ENCODE results near the gene TEX22. TPM values are rescaled to one million over a fixed set of nuclear protein-coding genes. Genes with fewer than 3 reads are reported as not detected.

Gene TEX22
- total RNA-seq, 1 donor from 2014 or later, result 0.46 TPM

- Histone ChIP-seq H3K4me3 (ENCODE audit: low read depth, low read length) (no peak overlapping the region), H3K27me3 (ENCODE audit: control insufficient read depth, insufficient read depth, low read length) (no peaks in the 10 kb centered on the region), H3K36me3 (ENCODE audit: control insufficient read depth, insufficient read depth, low read length) (no peaks in the 10 kb centered on the region)
- no peak for TF ChIP-seq CTCF (IDR thresholded peaks at IDR 0.05; ENCODE audit: insufficient read depth, low read length, poor library complexity, severe bottlenecking)
- no peak for DNase-seq (ENCODE audit: low read depth)
Measured at GRCh38 chr14:105388110-105388951, 10.0 kb upstream of the TEX22 start.

GRCh38 chr14:105388976-105389375, 9.4 kb upstream of the TEX22 start:
- no peak for TF ChIP-seq CTCF (IDR thresholded peaks at IDR 0.05; ENCODE audit: insufficient read depth, low read length, poor library complexity, severe bottlenecking)
- DNase-seq (ENCODE audit: low read depth), result no peak
- Histone ChIP-seq H3K4me3 (ENCODE audit: low read depth, low read length) (no peak overlapping the region), H3K36me3 (ENCODE audit: control insufficient read depth, insufficient read depth, low read length) (no peaks in the 10 kb centered on the region), H3K27me3 (ENCODE audit: control insufficient read depth, insufficient read depth, low read length) (no peaks in the 10 kb centered on the region)

GRCh38 chr14:105389534-105389933, 8.8 kb upstream of the TEX22 start:
- H3K27me3 ChIP-seq (ENCODE audit: control insufficient read depth, insufficient read depth, low read length), result no peaks in the 10 kb centered on the region
- no peak for DNase-seq (ENCODE audit: low read depth)
- TF ChIP-seq CTCF (IDR thresholded peaks at IDR 0.05; ENCODE audit: insufficient read depth, low read length, poor library complexity, severe bottlenecking), result no peak
- H3K4me3 ChIP-seq (ENCODE audit: low read depth, low read length), result no peak overlapping the region
- no peaks in the 10 kb centered on the region for H3K36me3 ChIP-seq (ENCODE audit: control insufficient read depth, insufficient read depth, low read length)

GRCh38 chr14:105389976-105390848, 8.1 kb upstream of the TEX22 start:
- TF ChIP-seq CTCF (IDR thresholded peaks at IDR 0.05; ENCODE audit: insufficient read depth, low read length, poor library complexity, severe bottlenecking), result no peak
- no peaks in the 10 kb centered on the region for H3K36me3 ChIP-seq (ENCODE audit: control insufficient read depth, insufficient read depth, low read length)
- no peak for DNase-seq (ENCODE audit: low read depth)
- H3K4me3 ChIP-seq (ENCODE audit: low read depth, low read length), result no peak overlapping the region
- no peaks in the 10 kb centered on the region for H3K27me3 ChIP-seq (ENCODE audit: control insufficient read depth, insufficient read depth, low read length)

GRCh38 chr14:105390849-105391500, 7.4 kb upstream of the TEX22 start:
- H3K27me3 ChIP-seq (ENCODE audit: control insufficient read depth, insufficient read depth, low read length), result no peaks in the 10 kb centered on the region
- H3K4me3 ChIP-seq (ENCODE audit: low read depth, low read length), result no peak overlapping the region
- no peak for DNase-seq (ENCODE audit: low read depth)
- no peaks in the 10 kb centered on the region for H3K36me3 ChIP-seq (ENCODE audit: control insufficient read depth, insufficient read depth, low read length)
- TF ChIP-seq CTCF (IDR thresholded peaks at IDR 0.05; ENCODE audit: insufficient read depth, low read length, poor library complexity, severe bottlenecking), result no peak

Data from kidney epithelial cell (primary cell).